GM19043 (cell line): Measurements from ENCODE around the gene SEM1.
"Not testable (repeated sequence)": the region's sequence is repeated elsewhere in the genome, so short reads cannot be mapped to it uniquely, and the experiment has no call there.

Experiments used
- ATAC-seq: cut with Tn5 transposase; IDR thresholded peaks from one replicate; pipeline ENCODE4 v1.9.1; 2021; ENCODE audit warnings: low read depth; ENCODE audit not compliant: unreplicated experiment

The SEM1 gene

DNA sequence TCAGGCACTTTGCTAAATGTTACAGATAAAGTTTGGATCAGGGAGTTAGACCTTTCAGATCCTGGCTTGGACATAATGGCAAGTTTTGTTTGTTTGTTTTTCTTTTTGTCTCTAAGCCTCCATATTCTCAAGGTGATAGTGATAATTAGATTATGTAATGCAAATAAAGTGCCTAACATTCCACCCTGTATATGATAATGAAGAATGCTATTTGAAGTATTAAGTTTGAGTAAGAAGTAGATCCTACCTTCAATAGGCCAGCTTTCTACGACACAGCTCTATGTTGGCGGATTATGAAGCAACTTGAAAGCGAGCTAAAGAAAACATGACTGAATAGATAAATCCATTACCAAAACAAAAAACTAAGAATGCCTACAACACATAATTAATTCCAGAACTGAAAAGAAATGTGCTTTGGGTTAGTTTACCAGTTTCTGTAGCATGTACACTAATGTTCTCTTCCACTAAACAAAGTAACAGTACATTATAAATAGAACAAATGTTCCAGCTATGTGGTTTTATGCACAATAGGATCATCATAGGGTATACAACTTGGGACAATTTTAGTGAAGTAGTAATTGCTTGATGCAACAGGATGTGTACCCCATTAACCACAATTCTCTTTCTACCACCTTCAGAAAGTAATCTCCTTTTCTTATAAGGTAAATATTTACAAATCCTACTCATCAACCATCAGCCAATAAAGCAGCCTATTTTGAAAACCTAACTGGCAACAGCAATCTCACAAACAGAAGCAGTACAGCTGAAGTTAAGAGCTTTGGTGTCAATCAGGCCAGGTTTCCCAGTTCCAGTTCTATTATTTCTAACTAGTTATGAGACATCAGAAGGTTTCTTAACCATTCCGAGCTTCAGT lies 1.5 kb downstream of the SEM1 start:
- ATAC-seq, result no peak

DNA sequence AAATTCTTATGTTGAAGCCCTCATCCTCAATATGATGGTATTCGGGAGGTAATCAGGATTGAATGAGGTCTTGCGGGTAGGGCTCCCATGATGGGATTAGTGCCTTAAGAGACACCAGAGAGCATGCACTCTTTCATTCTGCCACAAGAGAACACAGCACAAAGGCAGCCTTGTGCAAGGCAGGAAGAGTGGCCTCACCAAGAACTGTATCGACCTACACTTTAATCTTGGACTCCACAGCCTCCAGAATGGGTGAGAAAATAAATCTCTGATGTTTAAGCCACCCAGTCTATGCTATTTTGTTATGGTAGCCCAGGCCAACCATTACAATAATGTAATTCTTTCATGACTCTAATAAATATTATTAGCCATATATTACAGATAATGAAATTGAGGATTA lies 8.4 kb downstream of the SEM1 start:
- ATAC-seq, result no peak

DNA sequence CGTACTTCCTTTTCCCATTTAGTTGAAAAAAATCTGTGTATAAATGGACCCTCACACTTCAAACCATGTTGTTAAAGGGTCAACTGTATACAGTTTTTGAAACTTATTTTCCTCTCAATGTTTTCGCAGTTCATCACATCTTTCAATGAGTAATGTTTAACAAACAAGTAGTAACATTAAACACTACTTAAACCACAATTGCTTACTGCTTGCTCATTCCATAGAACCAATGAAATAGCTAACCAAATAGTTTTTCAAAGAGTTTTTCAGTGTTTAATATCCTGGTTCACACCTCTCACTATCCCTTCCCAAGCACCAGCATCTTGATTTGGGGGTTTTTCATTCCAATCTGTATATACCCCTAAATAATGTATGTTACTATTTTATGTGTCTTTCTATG lies 9.1 kb downstream of the SEM1 start:
- ATAC-seq, result no peak

DNA sequence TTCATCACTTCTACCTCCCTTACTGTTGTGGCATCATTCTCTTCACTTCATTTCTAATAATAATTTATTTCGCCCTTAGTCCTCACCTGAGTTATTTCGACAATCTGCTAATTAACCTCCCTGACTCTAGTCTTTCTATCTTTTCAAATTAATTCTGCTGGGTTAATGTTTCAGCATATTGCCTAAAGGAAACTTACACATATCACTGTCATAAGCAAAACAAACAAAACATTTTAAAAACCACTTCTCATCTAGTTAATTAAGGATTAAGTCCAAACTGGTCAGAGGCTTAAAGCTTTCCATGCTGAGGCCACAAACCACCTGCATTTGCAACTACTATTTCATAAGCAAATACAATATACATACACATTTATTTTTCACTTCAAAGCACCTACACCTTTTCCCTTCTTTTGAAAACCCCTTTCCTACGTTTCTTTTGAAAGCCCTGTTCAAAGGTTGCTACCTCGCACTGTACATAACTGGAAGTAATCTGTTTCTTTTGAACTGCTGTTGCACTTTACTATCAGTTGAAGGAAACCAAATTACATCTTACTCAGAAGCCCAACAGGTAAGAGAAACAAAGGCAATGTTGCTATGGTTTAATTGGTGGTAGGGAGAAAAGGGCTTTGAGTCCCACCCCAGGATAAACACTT lies 10.3 kb downstream of the SEM1 start:
- ATAC-seq, result no peak

DNA sequence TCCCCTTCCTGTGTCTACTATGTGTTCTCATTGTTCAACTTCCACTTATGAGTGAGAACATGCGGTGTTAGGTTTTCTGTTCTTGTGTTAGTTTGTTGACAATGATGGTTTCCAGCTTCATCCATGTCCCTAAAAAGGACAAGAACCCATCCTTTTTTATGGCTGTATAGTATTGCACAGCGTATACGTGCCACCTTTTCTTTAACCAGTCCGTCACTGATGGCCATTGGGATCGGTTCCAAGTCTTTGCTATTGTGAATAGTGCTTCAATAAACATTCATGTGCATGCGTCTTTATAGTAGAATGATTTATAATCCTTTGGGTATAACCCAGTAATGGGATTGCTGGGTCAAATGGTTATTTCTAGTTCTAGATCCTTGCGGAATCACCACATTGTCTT lies 11.2 kb downstream of the SEM1 start:
- ATAC-seq, result not testable (repeated sequence)

DNA sequence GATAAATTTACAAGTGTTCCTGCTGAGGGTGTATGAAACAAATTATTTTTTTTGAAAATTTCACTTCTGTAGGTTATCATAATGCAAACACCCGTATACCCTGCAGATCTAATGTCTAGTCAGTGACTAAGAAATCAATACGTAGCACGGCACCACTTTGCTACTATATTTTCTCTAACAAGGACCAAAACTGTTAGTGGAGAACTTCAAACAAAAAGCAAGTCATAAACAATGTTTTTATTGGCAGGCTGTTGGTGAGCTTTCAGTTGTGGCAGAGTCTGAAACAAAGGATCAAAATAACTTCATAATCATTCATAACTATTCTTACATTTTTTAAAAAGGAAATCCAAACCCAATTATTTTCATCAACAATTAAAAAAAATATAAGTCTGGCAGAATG lies 11.8 kb downstream of the SEM1 start:
- no peak for ATAC-seq

DNA sequence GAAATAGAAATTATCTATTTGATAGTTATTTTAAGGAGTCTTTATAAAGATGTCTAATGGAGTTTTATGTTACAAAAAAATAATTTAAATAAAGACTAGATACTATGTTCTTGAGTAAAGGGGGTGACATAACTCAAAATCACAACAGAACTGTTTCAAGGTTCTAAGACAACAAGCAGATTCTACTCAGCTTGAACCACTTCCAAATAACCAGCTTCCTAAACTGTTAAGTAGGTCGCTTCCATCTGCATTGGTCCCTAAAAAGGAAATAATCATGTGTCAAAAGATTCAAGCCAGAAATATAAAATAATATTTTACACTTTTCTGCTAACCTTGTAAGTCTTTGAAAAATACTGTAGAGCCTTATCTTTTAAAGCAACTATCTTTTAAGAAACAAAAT lies 14.1 kb downstream of the SEM1 start:
- ATAC-seq, result no peak

DNA sequence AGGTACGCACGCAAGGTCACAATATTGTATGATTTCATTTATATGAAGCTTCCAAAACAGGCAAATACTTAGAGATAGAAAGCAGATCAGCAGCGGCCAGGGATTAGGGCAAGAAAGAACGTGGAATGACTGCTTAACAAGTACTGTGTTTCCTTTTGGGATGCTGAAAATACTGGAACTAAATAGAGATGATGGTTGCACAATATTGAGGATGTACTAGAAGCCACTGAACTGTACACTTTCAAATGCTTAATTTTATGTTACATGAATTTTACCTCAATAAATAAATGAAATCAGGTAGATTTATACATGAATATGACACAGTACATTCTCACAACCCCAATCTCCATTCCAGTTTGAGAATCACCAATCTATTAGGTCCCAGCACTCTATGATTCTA lies 15.6 kb downstream of the SEM1 start:
- no peak for ATAC-seq

DNA sequence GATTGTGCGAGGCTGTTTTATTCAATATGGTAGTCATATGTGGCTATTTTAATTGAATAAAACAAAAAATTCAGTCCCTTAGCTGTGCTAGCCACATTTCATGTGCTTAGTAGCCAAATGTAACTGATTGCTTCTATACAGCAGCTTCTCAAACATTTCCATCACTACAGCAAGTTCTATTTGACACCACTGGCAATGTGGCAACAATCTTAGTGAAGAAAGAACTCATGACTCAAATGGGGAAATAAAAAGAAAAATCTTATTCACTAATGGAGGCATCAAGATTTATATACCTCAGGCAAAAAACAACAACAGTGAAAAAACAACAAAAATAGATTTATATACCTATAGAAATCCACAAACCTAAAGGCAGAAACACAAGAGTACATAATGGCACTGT lies 17.9 kb downstream of the SEM1 start:
- no peak for ATAC-seq

DNA sequence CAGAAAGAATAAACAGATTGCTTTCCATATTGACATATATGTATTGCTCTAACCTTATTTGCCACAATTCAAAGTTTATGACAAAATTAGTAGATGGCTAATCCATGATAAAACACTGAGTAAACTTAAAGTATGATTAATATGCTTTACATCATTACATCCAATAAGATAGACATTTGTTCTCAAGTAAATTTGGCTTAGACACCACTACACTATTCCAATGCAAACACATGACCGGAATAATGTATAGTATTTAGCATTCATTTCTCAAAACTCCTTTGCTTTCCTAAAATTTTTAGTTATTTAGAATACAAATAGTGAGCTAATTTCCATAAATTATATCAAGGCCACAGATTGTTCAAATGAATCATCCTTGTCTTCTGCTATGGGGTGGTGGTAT lies 20.2 kb downstream of the SEM1 start:
- ATAC-seq, result no peak

DNA sequence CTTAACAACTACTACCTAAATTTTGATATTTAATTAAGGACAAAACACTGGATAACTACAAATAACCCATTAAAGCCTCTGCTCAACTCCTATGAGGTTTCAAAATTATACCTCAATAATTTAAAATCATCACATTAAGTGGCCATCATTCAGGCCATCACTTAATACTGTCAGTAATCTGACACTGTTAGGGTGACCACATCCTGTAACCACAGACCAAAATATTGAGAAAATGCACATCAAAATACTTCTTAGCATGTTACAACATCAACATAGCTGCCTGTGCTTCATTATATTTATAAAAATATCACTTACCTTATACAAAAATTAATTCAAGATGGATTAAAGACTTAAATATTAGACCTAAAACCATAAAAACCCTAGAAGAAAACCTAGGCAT lies 23.3 kb downstream of the SEM1 start:
- ATAC-seq, result peak; percentile 51

DNA sequence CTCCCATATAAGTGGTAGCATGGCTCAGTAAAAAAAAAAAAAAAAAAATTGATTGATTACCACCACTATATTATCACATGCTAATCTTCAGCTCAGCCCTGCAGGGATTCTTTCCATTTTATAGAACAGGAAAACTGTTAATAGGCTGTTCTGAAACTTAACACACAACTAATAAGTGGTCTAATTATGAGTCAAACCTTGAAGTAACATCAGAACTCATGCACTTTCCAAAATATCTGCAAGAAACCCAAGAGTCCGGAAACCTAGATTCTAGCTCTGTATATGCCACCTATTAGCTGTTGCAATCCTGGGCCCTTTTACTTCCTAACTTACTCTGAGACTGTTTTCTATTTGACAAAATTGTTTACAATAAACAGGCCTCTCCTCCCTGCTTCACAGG lies 23.9 kb downstream of the SEM1 start:
- peak; percentile 56 for ATAC-seq

DNA sequence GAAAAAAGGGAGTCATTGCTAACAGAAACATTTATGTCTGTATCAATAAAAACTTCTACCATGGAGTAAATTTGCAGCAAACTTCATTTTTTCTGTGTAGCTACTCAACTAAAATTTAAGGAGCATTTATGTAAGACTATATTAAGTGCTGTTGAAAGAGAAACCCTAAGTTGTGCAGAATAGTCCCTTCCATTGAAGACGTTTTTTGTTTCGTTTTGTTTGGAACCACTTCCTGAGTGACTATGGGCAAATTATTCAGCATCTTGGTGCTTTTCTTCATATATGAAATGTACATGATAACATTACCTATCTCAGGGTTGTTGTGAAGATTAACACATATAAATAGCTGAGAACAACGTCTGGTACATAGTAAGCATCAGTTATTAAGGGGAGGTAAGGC lies 24.3 kb downstream of the SEM1 start:
- peak; percentile 74 for ATAC-seq

DNA sequence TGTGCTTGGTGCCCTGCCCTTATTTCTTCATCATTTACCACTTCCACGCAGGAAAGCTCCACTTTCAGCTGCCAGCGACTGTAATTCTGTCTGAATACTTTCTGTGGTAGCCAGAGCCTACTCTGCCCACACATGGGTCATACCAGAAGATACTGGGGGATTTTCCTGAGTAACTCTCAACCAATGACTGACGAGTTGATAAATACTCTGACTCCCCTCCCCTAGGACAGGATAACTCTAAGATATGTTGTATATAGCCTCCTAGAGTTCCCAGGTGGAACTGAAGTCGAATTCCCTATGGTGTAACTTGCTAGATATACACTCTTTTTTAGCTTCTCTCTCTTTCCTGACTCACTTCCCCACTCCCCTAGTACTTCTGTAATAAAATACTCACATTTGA lies 29.8 kb downstream of the SEM1 start:
- ATAC-seq, result no peak

DNA sequence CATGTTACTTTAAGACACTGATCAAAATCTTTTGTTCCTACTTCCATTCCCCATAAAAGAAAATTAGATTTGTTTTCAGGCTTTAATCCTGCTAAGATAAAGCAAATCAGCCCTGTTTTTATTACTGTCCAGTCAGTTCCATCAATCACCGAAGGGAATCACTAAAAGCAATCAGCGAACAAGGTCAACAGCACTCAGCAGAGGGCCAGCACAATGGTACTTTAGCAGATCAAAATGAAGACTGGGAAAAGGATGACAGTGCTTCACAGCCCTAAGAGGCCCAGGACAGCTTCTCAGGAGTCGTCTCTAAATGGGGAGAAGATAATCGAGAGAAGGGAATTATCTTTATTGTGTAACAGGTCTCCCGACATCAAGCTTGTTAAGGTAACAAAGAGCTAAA lies 32.7 kb downstream of the SEM1 start:
- ATAC-seq, result no peak

DNA sequence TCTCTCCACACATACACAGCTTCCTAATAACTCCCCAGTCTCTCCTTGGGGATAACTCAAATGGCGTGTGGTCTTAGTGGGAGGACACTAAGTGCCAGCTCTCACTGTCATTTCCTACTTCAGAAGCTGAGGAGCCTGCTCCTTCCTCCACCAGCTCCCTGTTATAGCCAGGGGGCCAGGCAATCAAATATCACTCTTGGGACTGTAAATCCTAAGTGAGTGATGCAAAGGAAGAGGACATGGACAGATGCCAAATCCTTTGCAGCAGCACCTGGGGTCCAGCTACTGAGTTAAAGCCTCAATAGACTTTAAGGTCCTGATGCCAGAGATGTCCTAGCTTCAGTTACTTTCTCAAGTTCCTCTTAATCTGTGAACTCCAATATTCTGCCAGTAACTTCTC lies 34.1 kb downstream of the SEM1 start:
- no peak for ATAC-seq

DNA sequence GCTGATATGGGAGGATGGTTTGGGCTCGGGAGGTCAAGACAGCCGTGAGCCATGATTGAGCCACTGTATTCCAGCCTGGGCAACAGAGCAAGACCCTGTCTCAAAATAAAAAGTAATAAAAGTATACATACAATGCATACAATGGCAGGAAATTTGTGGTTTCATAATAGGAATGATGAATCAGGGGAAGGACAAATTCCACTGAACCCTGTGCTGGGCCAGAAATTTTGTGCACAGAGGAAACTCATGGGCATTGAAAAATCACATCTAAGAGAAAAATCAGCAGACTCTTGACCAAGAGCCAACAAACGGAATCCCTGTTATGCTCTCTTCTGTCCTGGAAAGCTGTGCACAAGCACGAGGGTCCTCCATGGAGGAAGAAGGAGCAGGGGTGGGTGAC lies 35.1 kb downstream of the SEM1 start:
- no peak for ATAC-seq

DNA sequence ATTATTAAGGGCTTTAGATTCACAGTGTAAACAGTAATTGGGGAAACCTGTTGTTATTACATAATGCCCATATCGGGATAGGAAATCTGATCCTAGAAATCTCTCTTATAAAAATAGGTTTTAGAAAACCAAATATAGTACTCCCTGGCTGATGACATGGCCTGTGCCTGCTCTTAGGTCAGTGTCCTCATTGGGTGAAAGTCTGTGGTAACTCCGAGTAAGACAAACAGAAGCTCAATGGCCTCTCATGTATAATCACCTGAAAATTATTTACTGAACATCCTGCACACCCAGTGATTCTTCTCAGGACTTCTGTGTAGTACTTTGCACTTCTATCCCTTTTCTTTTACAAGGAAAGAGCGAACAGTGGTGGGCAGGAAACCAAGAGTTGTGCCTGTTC lies 37.8 kb downstream of the SEM1 start:
- no peak for ATAC-seq

DNA sequence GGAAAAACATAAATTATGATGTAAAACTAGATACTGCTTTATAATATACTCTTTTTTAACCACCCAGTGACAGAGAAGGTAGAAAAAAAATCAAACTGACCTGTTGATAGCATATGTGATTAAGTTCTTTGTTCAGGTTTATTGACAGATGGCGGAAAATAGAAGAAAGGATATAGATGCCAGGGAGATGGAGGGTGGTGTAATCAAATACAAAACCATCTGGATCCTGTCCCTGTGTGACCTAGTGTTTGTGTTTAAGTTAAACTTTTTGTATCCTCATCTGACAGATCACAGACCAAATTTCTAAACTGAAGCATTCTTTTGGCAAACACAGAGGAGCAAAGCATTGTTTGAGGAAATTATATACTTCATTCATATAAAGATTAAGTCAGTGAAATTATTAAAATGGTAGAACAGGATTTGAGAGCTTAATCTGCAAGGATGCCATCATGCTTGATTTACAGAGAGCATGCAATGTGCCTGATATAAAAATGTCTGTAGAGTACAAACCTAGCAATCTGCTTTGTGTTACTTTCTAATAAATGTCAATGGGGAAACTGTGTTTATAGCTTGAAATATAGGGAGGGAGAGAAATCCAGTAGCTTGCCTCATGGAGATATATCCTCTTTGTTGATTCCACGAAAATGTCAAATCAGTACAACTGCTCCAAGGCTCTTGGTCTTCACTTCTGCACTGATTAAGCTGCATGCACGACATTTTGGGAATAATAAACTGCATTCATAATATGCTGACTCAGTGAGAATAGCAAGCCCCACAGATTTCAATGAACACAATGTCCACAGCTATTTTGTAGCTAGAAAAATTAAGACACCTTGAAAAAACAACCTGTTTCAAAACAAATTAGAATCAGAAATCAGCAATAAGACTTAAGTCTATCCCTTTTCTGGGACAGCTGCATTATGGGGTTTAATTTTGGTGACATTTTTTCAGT lies 39.0 kb downstream of the SEM1 start:
- ATAC-seq, result no peak

DNA sequence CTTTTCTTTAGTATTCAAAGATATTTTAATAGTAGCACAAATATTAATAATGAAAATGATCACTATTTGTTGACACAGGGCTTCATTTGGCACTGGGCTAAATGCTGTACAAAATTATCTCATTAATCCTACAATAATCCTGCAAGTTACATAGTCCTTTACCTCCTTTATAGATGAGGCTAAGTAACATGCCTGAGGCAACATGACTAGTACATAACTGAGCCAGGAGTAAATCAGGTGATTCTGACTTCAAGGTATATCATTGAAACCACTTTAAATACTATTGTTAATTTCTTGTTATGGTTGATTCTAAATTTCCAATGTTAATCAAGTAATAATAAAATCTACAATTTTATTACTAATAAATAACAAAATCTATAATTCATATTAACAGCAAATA lies 39.8 kb downstream of the SEM1 start:
- no peak for ATAC-seq

DNA sequence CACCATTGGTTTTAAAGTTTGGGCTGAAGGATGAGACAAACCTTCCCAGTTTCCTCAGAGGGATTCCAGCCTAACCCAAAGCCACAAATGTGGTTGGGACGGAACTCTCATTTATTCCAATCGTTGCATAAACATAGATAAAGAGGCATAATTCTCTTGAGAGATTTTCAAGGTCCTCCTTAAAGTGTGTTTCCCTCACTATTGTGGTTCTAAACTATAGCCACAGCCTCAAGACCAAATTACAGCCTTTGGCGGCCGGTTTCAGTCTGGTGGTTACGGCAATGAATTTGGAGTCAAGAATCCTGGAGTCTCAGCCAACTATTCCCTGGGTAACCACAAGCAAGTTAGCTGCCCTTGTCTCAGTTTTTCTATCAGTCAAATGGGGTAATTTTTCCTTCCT lies 42.6 kb downstream of the SEM1 start:
- ATAC-seq, result no peak
